ENCODE measurements around the gene TFCP2L1. TPM values are rescaled to one million over a fixed set of nuclear protein-coding genes. Genes with fewer than 3 reads are reported as not detected.
"Not testable (repeated sequence)": the region's sequence is repeated elsewhere in the genome, so short reads cannot be mapped to it uniquely, and the experiment has no call there.

The TFCP2L1 gene
- total RNA-seq, 2 donors from 2014 or later = 54.2 to 103 TPM

- no peak overlapping the region for H3K9ac ChIP-seq (ENCODE audit: low read depth in 2 of 2, low read length in 2 of 2)
- intact Hi-C loops (cut with DNase I) = no loop called here
- TF ChIP-seq CTCF (IDR thresholded peaks at IDR 0.05) = no peak
- no peaks in the 10 kb centered on the region for H3K36me3 ChIP-seq
- H3K4me3 ChIP-seq = no peak overlapping the region
- H3K27me3 ChIP-seq = no peaks in the 10 kb centered on the region
- no peaks in the 10 kb centered on the region for H3K4me1 ChIP-seq
- DNase-seq = no peak
- no peaks in the 10 kb centered on the region for H3K9me3 ChIP-seq
- H3K27ac ChIP-seq = no peak overlapping the region
Observed at GRCh38 chr2:121276341-121276740, 8.7 kb downstream of the TFCP2L1 start.

- no peaks in the 10 kb centered on the region for H3K27me3 ChIP-seq
- no peaks in the 10 kb centered on the region for H3K36me3 ChIP-seq
- intact Hi-C loops (cut with DNase I) = no loop called here
- no peak overlapping the region for H3K9ac ChIP-seq (ENCODE audit: low read depth in 2 of 2, low read length in 2 of 2)
- peak overlapping the region; percentile 39 for H3K27ac ChIP-seq
- no peaks in the 10 kb centered on the region for H3K4me1 ChIP-seq
- no peaks in the 10 kb centered on the region for H3K9me3 ChIP-seq
- TF ChIP-seq CTCF (IDR thresholded peaks at IDR 0.05) = no peak
- H3K4me3 ChIP-seq = no peak overlapping the region
- DNase-seq = peak; percentile 52
Observed at GRCh38 chr2:121273116-121273515, 11.9 kb downstream of the TFCP2L1 start.

GRCh38 chr2:121272596-121272995 lies 12.4 kb downstream of the TFCP2L1 start:
- DNase-seq = no peak
- H3K27me3 ChIP-seq = no peaks in the 10 kb centered on the region
- H3K4me3 ChIP-seq = no peak overlapping the region
- no peak for TF ChIP-seq CTCF (IDR thresholded peaks at IDR 0.05)
- intact Hi-C loops (cut with DNase I) = no loop called here
- H3K4me1 ChIP-seq = no peaks in the 10 kb centered on the region
- H3K9me3 ChIP-seq = no peaks in the 10 kb centered on the region
- no peak overlapping the region for H3K27ac ChIP-seq
- no peak overlapping the region for H3K9ac ChIP-seq (ENCODE audit: low read depth in 2 of 2, low read length in 2 of 2)
- H3K36me3 ChIP-seq = no peaks in the 10 kb centered on the region

GRCh38 chr2:121269436-121269835 lies 15.6 kb downstream of the TFCP2L1 start:
- H3K27me3 ChIP-seq; H3K9ac ChIP-seq (ENCODE audit: low read depth in 2 of 2, low read length in 2 of 2); DNase-seq; H3K9me3 ChIP-seq; intact Hi-C loops (cut with DNase I); H3K27ac ChIP-seq; H3K4me1 ChIP-seq; H3K36me3 ChIP-seq; H3K4me3 ChIP-seq: not testable (repeated sequence)

GRCh38 chr2:121266543-121267106 lies 18.4 kb downstream of the TFCP2L1 start:
- no peaks in the 10 kb centered on the region for H3K36me3 ChIP-seq
- H3K9me3 ChIP-seq = no peaks in the 10 kb centered on the region
- H3K27ac ChIP-seq = no peak overlapping the region
- H3K4me1 ChIP-seq = no peaks in the 10 kb centered on the region
- no peak overlapping the region for H3K9ac ChIP-seq (ENCODE audit: low read depth in 2 of 2, low read length in 2 of 2)
- intact Hi-C loops (cut with DNase I) = no loop called here
- H3K27me3 ChIP-seq = no peaks in the 10 kb centered on the region
- no peak for TF ChIP-seq CTCF (IDR thresholded peaks at IDR 0.05)
- no peak overlapping the region for H3K4me3 ChIP-seq
- no peak for DNase-seq

- H3K9me3 ChIP-seq = no peaks in the 10 kb centered on the region
- H3K4me3 ChIP-seq = no peak overlapping the region
- no peak overlapping the region for H3K27ac ChIP-seq
- H3K36me3 ChIP-seq = no peaks in the 10 kb centered on the region
- intact Hi-C loops (cut with DNase I) = no loop called here
- no peak for TF ChIP-seq CTCF (IDR thresholded peaks at IDR 0.05)
- no peak overlapping the region for H3K9ac ChIP-seq (ENCODE audit: low read depth in 2 of 2, low read length in 2 of 2)
- no peaks in the 10 kb centered on the region for H3K27me3 ChIP-seq
- no peak for DNase-seq
- peaks cover 11% of the 10 kb centered on the region for H3K4me1 ChIP-seq
Observed at GRCh38 chr2:121263996-121264715, 20.8 kb downstream of the TFCP2L1 start.
